GM12878 (cell line): ENCODE results near the gene SLC2A9. TPM values are rescaled to one million over a fixed set of nuclear protein-coding genes. Genes with fewer than 3 reads are reported as not detected.

Source experiments
- CHD2 ChIP-seq: IDR thresholded peaks from 2 replicates; pipeline ENCODE4 v1.6.1; 2011; ENCODE audit warnings: low read depth, low read length, improper control_type of control experiment, borderline replicate concordance
- DPF2 ChIP-seq: fragments of 450-650 bp; IDR thresholded peaks from 2 replicates; pipeline ENCODE4 v1.6.1; 2017; ENCODE audit warnings: mild to moderate bottlenecking
- EP300 ChIP-seq, 2 experiments: fragments of 150-350 bp in 1 of 2; IDR thresholded peaks; 2 replicates each; pipeline ENCODE4 v1.6.1; 2011 to 2012; ENCODE audit warnings: low read depth in 2 of 2, low read length in 2 of 2, borderline replicate concordance in 1 of 2, improper control_type of control experiment in 1 of 2, inconsistent platforms in 1 of 2; ENCODE audit not compliant: control insufficient read depth in 1 of 2
- ESRRA ChIP-seq: IDR thresholded peaks from 2 replicates; pipeline ENCODE4 v1.6.1; 2012; ENCODE audit warnings: mild to moderate bottlenecking, low read length, improper control_type of control experiment
- FOXK2 ChIP-seq: fragments of 450-650 bp; IDR thresholded peaks from 2 replicates; pipeline ENCODE4 v1.6.1; 2017; ENCODE audit warnings: mild to moderate bottlenecking, moderate library complexity
- HDAC2 ChIP-seq: fragments of 200-600 bp; sonication (generic); IDR thresholded peaks from 2 replicates; pipeline ENCODE4 v1.6.1; 2017
- NBN ChIP-seq: fragments of 450-650 bp; IDR thresholded peaks from 2 replicates; pipeline ENCODE4 v1.6.1; 2016
- NR2F1 ChIP-seq: fragments of 450-650 bp; conservative IDR thresholded peaks from 2 replicates; pipeline ENCODE4 v1.6.1; 2017; ENCODE audit warnings: mild to moderate bottlenecking
- RAD51 ChIP-seq: fragments of 450-650 bp; IDR thresholded peaks from 2 replicates; pipeline ENCODE4 v1.6.1; 2016; ENCODE audit warnings: moderate library complexity, mild to moderate bottlenecking, inconsistent platforms
- RUNX3 ChIP-seq: IDR thresholded peaks from 2 replicates; pipeline ENCODE4 v1.6.1; 2012; ENCODE audit warnings: low read length, inconsistent platforms
- SIN3A ChIP-seq: IDR thresholded peaks from 2 replicates; pipeline ENCODE4 v1.6.1; 2012; ENCODE audit warnings: low read depth, low read length, improper control_type of control experiment
- SMAD1 ChIP-seq: fragments of 450-650 bp; IDR thresholded peaks from 2 replicates; pipeline ENCODE4 v1.6.1; 2018; ENCODE audit warnings: mild to moderate bottlenecking, low read depth; ENCODE audit not compliant: partially characterized antibody
- SPI1 ChIP-seq: IDR thresholded peaks from 2 replicates; pipeline ENCODE4 v1.6.1; 2011; ENCODE audit warnings: low read depth, mild to moderate bottlenecking, low read length, moderate library complexity, borderline replicate concordance; ENCODE audit not compliant: insufficient read depth
- STAT1 ChIP-seq: fragments of 450-650 bp; conservative IDR thresholded peaks from 2 replicates; pipeline ENCODE4 v1.6.1; 2014; ENCODE audit warnings: antibody characterized with exemption, mild to moderate bottlenecking
- SUZ12 ChIP-seq: fragments of 200-600 bp; sonication (generic); IDR thresholded peaks from one replicate; pipeline ENCODE4 v1.6.1; 2018; ENCODE audit warnings: antibody characterized with exemption, mild to moderate bottlenecking; ENCODE audit not compliant: unreplicated experiment
- TARDBP ChIP-seq: IDR thresholded peaks from 2 replicates; pipeline ENCODE4 v1.6.1; 2016; ENCODE audit warnings: borderline replicate concordance
- TCF3 ChIP-seq: IDR thresholded peaks from 2 replicates; pipeline ENCODE4 v1.6.1; 2012; ENCODE audit warnings: low read depth, mild to moderate bottlenecking, low read length, borderline replicate concordance; ENCODE audit not compliant: insufficient read depth
- ZNF207 ChIP-seq: fragments of 450-650 bp; IDR thresholded peaks from 2 replicates; pipeline ENCODE4 v1.6.1; 2014; ENCODE audit warnings: antibody characterized with exemption, mild to moderate bottlenecking, borderline replicate concordance
- polyA plus RNA-seq, 11 experiments: library from polyadenylated mRNA; depleted of rRNA in 4 of 11; unstranded in 6 of 11; stranded (reverse) in 5 of 11; fragments of >200 nt; fragmentation: Nextera tagmentation in 4 of 11; fragmentation: Illumina TruSeq in 1 of 11; extraction: Ambion mirVana in 4 of 11; extraction: Trizol in 1 of 11; gene quantifications; 1 replicate in 1 of 11; 2 replicates in 10 of 11; pipeline versions ENCODE4 v1.2.1 to v1.2.3, GENCODE V29; 2011 to 2016; ENCODE audit warnings: inconsistent platforms in 2 of 11, missing spikeins in 2 of 11, low read depth in 1 of 11
- total RNA-seq, 4 experiments: library from RNA; depleted of rRNA in 3 of 4; stranded (reverse); fragments of >200 nt in 3 of 4; fragmentation: Illumina TruSeq in 1 of 4; extraction: Trizol in 1 of 4; gene quantifications; 2 replicates each; pipeline versions ENCODE4 v1.2.1 to v1.2.3, GENCODE V29; 2013 to 2021
- TF ChIP-seq, protein P1 (sequence below): fragments of 450-650 bp; IDR thresholded peaks from 2 replicates; pipeline ENCODE4 v1.6.1; 2017; ENCODE audit warnings: antibody characterized with exemption, mild to moderate bottlenecking, moderate library complexity
- TF ChIP-seq, protein P2 (sequence below): fragments of 450-650 bp; IDR thresholded peaks from 2 replicates; pipeline ENCODE4 v1.6.1; 2018; ENCODE audit warnings: mild to moderate bottlenecking, low read depth, moderate library complexity; ENCODE audit not compliant: partially characterized antibody
- TF ChIP-seq, protein P3 (sequence below): fragments of 450-650 bp; IDR thresholded peaks from 2 replicates; pipeline ENCODE4 v1.6.1; 2017; ENCODE audit warnings: mild to moderate bottlenecking

The SLC2A9 gene
- total and polyA plus RNA-seq, 10 of the 15 experiments (the other 5 are each of a cell fraction or from before 2014, with no cell fraction given): 0.28 to 2.8 (median 1.2) TPM

DNA sequence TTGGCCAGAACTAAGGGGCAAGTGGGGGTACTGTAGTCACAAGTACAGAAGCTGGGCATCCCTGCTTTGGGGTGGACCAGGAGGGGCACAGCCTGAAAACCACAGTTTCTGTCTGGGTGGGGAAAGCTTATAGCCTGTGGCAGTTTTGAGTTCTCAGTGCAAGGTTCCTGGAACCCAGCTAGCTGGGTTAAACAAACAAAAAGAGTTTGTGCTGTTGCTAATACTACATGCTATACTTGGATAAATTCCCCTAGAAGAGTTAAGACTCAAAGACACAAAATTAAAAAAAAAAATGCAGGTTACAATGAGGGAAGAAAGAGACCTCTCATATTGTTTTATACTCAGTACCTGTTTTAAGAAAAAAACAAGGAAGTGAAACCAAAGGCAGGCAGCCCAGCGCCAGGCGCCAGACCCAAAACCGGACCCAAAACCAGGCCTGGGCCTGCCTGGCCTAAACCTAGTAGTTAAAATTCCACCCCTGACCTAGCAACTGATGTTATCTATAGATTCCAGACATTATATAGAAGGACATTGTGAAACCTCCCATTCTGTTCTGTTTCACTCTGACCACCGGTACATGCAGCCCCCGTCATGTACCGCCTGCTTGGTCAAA, 50.8 kb downstream of the SLC2A9 start (continued):
- TF ChIP-seq, protein P1, sequence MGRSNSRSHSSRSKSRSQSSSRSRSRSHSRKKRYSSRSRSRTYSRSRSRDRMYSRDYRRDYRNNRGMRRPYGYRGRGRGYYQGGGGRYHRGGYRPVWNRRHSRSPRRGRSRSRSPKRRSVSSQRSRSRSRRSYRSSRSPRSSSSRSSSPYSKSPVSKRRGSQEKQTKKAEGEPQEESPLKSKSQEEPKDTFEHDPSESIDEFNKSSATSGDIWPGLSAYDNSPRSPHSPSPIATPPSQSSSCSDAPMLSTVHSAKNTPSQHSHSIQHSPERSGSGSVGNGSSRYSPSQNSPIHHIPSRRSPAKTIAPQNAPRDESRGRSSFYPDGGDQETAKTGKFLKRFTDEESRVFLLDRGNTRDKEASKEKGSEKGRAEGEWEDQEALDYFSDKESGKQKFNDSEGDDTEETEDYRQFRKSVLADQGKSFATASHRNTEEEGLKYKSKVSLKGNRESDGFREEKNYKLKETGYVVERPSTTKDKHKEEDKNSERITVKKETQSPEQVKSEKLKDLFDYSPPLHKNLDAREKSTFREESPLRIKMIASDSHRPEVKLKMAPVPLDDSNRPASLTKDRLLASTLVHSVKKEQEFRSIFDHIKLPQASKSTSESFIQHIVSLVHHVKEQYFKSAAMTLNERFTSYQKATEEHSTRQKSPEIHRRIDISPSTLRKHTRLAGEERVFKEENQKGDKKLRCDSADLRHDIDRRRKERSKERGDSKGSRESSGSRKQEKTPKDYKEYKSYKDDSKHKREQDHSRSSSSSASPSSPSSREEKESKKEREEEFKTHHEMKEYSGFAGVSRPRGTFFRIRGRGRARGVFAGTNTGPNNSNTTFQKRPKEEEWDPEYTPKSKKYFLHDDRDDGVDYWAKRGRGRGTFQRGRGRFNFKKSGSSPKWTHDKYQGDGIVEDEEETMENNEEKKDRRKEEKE: no peak
- no peak for TF ChIP-seq TARDBP
- no peak for TF ChIP-seq SUZ12
- TF ChIP-seq RUNX3: peak; percentile 53; the same call in 1 of the 2 replicates
- TF ChIP-seq RAD51: 0 out of 2 replicates have a peak, but pooled peaks have one; percentile 15
- no peak for TF ChIP-seq TCF3
- TF ChIP-seq ZNF207: no peak
- TF ChIP-seq, protein P2, sequence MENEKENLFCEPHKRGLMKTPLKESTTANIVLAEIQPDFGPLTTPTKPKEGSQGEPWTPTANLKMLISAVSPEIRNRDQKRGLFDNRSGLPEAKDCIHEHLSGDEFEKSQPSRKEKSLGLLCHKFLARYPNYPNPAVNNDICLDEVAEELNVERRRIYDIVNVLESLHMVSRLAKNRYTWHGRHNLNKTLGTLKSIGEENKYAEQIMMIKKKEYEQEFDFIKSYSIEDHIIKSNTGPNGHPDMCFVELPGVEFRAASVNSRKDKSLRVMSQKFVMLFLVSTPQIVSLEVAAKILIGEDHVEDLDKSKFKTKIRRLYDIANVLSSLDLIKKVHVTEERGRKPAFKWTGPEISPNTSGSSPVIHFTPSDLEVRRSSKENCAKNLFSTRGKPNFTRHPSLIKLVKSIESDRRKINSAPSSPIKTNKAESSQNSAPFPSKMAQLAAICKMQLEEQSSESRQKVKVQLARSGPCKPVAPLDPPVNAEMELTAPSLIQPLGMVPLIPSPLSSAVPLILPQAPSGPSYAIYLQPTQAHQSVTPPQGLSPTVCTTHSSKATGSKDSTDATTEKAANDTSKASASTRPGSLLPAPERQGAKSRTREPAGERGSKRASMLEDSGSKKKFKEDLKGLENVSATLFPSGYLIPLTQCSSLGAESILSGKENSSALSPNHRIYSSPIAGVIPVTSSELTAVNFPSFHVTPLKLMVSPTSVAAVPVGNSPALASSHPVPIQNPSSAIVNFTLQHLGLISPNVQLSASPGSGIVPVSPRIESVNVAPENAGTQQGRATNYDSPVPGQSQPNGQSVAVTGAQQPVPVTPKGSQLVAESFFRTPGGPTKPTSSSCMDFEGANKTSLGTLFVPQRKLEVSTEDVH: no peak
- no peak for TF ChIP-seq CHD2
- TF ChIP-seq STAT1: no peak
- TF ChIP-seq SPI1: peak; percentile 89
- TF ChIP-seq NBN: peak; percentile 59; the same call in 1 of the 2 replicates
- TF ChIP-seq HDAC2: no peak
- TF ChIP-seq, protein P3, sequence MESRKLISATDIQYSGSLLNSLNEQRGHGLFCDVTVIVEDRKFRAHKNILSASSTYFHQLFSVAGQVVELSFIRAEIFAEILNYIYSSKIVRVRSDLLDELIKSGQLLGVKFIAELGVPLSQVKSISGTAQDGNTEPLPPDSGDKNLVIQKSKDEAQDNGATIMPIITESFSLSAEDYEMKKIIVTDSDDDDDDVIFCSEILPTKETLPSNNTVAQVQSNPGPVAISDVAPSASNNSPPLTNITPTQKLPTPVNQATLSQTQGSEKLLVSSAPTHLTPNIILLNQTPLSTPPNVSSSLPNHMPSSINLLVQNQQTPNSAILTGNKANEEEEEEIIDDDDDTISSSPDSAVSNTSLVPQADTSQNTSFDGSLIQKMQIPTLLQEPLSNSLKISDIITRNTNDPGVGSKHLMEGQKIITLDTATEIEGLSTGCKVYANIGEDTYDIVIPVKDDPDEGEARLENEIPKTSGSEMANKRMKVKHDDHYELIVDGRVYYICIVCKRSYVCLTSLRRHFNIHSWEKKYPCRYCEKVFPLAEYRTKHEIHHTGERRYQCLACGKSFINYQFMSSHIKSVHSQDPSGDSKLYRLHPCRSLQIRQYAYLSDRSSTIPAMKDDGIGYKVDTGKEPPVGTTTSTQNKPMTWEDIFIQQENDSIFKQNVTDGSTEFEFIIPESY: no peak
- TF ChIP-seq SMAD1: no peak
- no peak for TF ChIP-seq SIN3A
- TF ChIP-seq EP300 (IDR thresholded peaks at IDR 0.05; ENCODE audit: borderline replicate concordance in 1 of 2, control insufficient read depth in 1 of 2, low read depth in 2 of 2, low read length in 2 of 2): 0 out of 4 replicates have a peak, but pooled peaks of 1 of the 2 experiments have one; percentile 16
- TF ChIP-seq NR2F1: peak; percentile 43; the same call in 1 of the 2 replicates
- no peak for TF ChIP-seq ESRRA
- peak; percentile 81 for TF ChIP-seq DPF2
- TF ChIP-seq FOXK2: no peak
